ENCODE measurements around the gene SOBP. TPM values are rescaled to one million over a fixed set of nuclear protein-coding genes. Genes with fewer than 3 reads are reported as not detected.
"Not testable (repeated sequence)": the region's sequence is repeated elsewhere in the genome, so short reads cannot be mapped to it uniquely, and the experiment has no call there.

The SOBP gene
- total RNA-seq, 2 donors from 2014 or later: 0.06 TPM; not detected in 1

DNA sequence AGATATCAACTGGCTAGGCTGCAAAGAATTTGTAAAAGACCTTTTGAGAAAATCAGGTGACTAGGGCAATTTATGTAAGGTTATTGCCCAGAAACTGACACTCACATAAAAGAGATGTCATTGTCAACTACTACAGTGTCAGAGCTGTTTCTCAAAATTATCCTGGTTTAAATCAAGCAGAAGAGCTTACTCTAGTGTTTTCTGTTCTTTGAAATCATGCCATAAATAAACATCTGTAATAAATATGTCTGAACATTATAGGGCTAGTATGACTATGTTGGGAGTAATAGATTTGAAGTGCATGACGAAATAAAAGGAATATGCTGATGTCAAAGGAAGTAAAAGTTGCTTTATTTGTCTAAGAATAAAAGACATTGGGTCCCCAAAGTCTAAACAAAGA is 19.6 kb upstream of the SOBP start:
- Mint-ChIP-seq H3K4me1 (no peaks in the 10 kb centered on the region), H3K27me3 (peaks cover 20% of the 10 kb centered on the region), H3K36me3 (ENCODE audit: low read depth) (no peaks in the 10 kb centered on the region), H3K4me3 (no peak overlapping the region), H3K9me3 (no peaks in the 10 kb centered on the region), H3K27ac (no peak overlapping the region)
- ATAC-seq (replicated peaks): no peak

DNA sequence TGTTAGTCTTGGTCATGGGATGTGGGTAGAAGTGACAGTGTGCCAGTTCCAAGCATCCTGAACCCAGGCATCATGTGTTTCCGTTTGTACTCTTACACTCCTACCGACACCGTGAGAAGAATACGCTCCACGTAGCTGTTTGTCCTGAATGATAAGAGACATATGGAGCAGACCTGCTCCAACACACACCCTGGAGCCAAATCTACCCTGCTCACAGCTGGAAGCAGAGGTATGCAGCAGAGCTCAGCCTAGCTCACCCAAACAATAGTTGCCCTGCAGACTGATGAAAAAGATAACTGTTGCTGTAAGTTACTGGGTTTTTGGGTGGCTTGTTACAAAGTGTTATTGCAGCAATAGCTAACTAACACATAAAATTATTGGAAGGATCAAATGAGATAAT is 16.3 kb upstream of the SOBP start:
- no peaks in the 10 kb centered on the region for H3K36me3 Mint-ChIP-seq (ENCODE audit: low read depth)
- H3K27me3 Mint-ChIP-seq: peaks cover 21% of the 10 kb centered on the region
- H3K4me3 Mint-ChIP-seq: no peak overlapping the region
- no peak for ATAC-seq (replicated peaks)
- no peaks in the 10 kb centered on the region for H3K9me3 Mint-ChIP-seq
- no peak overlapping the region for H3K27ac Mint-ChIP-seq
- no peaks in the 10 kb centered on the region for H3K4me1 Mint-ChIP-seq

DNA sequence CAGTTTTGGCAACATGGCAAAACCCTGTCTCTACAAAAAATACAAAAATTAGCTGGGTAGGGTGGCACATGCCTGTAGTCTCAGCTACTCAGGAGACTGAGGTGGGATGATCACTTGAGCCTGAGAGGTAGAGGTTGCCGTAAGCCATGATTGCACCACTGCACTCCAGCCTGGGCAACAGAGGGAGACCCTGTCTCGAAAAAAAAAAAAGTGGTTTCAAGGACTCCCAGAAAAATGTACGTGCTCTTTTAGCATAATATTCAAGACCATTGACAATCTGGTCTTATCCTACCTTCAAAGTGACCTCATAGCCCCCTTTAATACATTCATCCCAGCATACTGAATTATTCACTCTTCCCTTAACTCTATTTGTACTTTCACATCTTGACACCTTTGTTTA is 14.6 kb upstream of the SOBP start:
- H3K36me3 Mint-ChIP-seq (ENCODE audit: low read depth); ATAC-seq (replicated peaks); H3K27ac Mint-ChIP-seq; H3K4me1 Mint-ChIP-seq; H3K9me3 Mint-ChIP-seq; H3K4me3 Mint-ChIP-seq: not testable (repeated sequence)
- H3K27me3 Mint-ChIP-seq: peaks cover 17% of the 10 kb centered on the region

DNA sequence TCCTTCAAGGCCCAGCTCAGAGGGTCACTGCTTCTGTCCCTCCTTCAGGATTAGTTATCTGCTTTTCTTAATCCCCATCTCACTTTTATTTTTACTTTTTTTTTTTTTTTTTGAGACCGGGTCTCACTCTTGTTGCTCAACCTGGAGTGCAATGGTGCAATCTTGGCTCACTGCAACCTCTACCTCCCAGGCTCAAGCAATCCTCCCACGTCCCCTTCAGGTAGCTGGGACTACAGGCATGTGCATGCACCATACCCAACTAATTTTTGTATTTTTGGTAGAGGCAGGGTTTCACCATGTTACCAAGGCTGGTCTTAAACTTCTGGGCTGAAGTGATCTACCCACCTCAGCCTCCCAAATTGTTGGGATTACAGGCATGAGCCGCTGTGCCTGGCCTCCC is 14.1 kb upstream of the SOBP start:
- ATAC-seq (replicated peaks); H3K27ac Mint-ChIP-seq; H3K4me3 Mint-ChIP-seq; H3K4me1 Mint-ChIP-seq; H3K36me3 Mint-ChIP-seq (ENCODE audit: low read depth); H3K9me3 Mint-ChIP-seq: not testable (repeated sequence)
- peaks cover 16% of the 10 kb centered on the region for H3K27me3 Mint-ChIP-seq

DNA sequence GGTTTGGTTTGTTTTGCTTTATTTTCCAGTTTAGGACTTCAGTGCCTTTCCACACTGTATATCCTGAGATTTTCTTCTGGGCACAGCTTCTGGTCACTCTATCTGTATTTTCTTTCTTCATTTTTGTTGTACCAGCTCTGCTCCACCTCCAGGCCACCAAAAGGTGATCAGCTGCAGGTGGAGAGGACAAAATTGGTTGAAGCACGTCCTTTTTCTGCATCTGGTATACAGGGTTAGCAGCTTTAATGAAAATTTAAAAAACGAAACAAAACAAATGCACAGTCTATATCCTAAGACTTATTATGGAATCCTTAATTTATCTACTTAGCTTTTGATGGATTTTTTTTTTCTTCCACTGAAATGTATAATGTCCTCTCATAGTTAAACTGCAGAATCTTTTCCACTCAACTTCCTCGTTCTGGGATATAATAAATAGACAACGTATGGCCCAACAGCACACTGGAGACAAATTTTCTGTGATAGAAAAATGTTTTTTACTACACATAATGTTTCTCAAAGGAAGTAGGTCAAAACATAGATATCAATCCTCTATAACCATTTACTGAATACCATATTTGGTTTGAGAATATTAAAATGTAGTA is 10.7 kb upstream of the SOBP start:
- Mint-ChIP-seq H3K36me3 (ENCODE audit: low read depth) (no peaks in the 10 kb centered on the region), H3K27ac (no peak overlapping the region), H3K4me3 (no peak overlapping the region), H3K27me3 (peaks cover 24% of the 10 kb centered on the region), H3K9me3 (no peaks in the 10 kb centered on the region), H3K4me1 (no peaks in the 10 kb centered on the region)
- ATAC-seq (replicated peaks): no peak

DNA sequence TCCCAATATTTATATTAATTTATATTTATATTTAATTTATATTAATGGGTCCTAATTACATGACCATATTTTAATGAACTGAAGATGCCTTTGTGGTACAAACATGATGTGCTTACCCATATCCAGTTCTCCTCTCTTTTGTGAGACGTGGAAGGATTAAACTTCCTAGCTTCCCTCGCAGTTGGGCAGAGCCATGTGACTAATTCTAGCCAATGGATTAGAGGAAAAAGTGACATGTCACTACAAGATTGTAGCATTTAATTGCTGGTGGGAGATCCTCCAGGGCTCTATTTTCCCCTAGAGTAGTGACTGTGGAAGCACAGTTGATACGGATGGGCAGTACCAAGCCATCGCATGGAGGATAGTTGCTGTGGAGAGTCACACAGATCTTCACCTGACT is 4.8 kb upstream of the SOBP start:
- Mint-ChIP-seq H3K27me3 (peaks cover 45% of the 10 kb centered on the region), H3K4me1 (peaks cover 6% of the 10 kb centered on the region), H3K36me3 (ENCODE audit: low read depth) (peaks cover 6% of the 10 kb centered on the region), H3K4me3 (no peak overlapping the region), H3K9me3 (no peaks in the 10 kb centered on the region), H3K27ac (no peak overlapping the region)
- ATAC-seq (replicated peaks): no peak

DNA sequence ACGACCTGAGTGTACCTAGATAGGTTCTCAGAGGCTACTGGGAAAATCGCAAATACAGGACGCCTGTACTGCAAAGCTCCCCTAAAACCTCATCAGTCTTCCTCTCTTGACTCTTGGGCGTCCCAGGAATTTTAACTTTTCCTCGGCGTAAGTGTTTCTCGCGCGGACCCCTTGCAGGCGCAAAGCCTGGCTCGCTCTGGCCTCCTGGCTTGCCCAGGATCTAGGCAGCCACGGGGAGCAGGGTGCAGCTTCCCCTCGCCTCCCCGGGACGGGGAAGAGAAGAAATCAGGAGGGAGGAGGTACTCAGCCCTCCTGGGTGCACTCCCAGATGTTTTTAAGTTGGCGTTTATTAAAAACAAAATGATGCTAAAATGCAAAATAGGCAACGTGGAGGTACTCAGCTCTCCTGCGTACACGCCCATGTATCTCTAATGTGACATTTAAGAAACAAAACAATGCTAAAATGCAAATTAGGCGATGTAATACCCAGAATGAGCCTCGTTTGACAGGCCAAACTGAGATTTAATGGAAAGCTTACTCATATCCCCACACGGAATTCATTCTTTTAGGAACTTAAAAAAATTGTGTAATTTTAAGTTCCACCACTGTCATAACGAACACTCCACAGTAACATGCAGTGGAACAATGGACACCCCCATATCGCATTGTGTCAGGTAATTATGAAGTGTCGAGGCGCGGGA is 1.6 kb upstream of the SOBP start:
- Mint-ChIP-seq H3K4me3 (peak overlapping the region; percentile 90), H3K4me1 (peaks cover 11% of the 10 kb centered on the region), H3K27me3 (peaks cover 35% of the 10 kb centered on the region), H3K9me3 (no peaks in the 10 kb centered on the region), H3K27ac (peak overlapping the region; percentile 12), H3K36me3 (ENCODE audit: low read depth) (peaks cover 6% of the 10 kb centered on the region)
- peak; percentile 1 for ATAC-seq (replicated peaks)

DNA sequence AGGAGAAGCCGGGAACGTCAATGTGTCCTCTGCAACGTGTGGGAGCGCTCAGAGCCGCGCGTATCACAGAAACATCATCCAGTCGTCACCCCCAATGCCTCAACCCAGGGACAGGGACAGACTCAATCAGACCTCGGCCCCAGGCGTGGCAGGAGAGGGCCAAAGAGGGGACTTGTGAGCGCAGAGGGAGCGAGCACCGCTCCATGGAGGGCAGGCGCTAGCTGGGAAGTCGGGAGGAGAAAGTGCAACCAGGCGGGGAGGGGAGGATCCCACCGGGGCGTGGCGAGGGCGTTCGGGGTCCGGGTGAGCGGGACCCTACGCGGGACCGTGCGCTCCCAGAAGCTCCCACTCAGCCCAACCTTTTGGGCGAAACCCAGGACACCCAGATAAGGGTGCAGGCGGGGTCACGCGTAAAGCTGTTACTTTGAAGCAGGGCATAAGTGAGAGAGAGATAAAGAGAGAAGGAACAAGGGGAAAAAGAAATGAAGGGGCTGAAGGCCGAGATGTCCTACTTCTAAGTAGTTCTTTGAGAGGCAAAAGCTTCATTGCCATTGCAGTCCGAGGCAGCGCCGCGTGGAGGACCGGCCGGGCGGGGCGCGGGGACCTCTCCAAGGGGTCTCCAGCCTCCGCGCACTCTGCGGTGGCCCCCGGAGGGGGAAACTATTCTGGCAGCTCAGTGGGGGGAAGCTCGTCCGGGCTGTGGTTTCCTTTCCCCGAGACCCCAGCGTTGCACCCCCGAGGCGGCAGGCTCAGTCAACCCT is 862 bp upstream of the SOBP start:
- peak; percentile 25 for ATAC-seq (replicated peaks)
- peak overlapping the region; percentile 12 for H3K27ac Mint-ChIP-seq
- peaks cover 34% of the 10 kb centered on the region for H3K27me3 Mint-ChIP-seq
- H3K9me3 Mint-ChIP-seq: no peaks in the 10 kb centered on the region
- peak overlapping the region; percentile 90 for H3K4me3 Mint-ChIP-seq
- peaks cover 6% of the 10 kb centered on the region for H3K36me3 Mint-ChIP-seq (ENCODE audit: low read depth)
- peaks cover 11% of the 10 kb centered on the region for H3K4me1 Mint-ChIP-seq

DNA sequence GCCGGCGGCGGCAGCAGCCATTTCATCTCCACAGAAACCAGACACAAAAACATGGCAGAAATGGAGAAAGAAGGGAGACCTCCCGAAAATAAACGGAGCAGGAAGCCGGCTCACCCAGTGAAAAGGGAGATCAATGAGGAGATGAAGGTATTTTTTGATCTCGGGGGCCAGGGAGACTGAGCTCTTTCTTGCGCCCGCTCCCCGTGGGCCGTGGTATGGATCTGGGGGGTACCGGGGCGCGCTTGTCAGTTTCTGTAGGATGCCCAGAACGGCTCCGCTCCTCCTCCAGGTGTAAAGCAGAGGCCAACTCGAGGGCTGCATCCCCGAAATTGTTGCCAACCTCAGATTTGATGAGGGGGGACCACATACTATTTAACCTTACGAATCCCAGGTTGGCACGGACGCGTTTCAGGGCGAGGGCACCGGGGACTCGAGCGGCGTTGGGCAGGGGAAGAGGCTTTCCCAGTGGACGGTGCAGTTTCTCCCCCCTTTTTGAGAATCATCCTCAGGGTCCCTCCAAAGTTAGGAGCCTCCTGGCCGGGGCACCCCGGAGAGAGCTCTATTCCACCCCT is 735 bp downstream of the SOBP start:
- peaks cover 34% of the 10 kb centered on the region for H3K27me3 Mint-ChIP-seq
- H3K27ac Mint-ChIP-seq: no peak overlapping the region
- no peak for ATAC-seq (replicated peaks)
- peaks cover 11% of the 10 kb centered on the region for H3K4me1 Mint-ChIP-seq
- no peaks in the 10 kb centered on the region for H3K9me3 Mint-ChIP-seq
- H3K4me3 Mint-ChIP-seq: peak overlapping the region; percentile 77
- peaks cover 6% of the 10 kb centered on the region for H3K36me3 Mint-ChIP-seq (ENCODE audit: low read depth)

DNA sequence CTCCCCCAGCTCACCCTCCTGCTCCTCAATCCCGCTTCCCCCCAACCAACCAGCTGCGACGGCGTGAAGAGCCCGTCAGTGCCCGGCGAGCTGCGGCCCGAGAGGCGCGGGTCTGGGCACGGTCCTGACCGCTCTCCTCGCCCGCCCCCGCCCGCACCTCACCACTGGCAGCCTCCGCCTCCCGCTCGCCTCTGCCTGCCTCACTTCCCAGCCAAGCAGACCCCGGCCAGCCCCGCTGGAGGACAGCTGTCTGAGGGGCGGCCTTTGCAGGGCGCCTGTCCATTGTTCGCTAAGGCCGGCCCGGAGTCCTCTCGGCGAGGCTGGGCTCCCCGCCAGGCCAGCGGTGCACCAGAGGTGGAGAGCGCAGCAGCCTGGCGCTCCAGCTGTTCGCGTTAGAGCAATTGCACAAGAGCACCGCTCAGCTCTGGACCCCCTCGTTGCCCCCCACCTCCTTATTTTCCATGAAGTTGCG is 1.3 kb downstream of the SOBP start:
- no peak for ATAC-seq (replicated peaks)
- Mint-ChIP-seq H3K27ac (no peak overlapping the region), H3K27me3 (peaks cover 34% of the 10 kb centered on the region), H3K4me1 (peaks cover 11% of the 10 kb centered on the region), H3K9me3 (no peaks in the 10 kb centered on the region), H3K36me3 (ENCODE audit: low read depth) (peaks cover 6% of the 10 kb centered on the region), H3K4me3 (peak overlapping the region; percentile 77)

DNA sequence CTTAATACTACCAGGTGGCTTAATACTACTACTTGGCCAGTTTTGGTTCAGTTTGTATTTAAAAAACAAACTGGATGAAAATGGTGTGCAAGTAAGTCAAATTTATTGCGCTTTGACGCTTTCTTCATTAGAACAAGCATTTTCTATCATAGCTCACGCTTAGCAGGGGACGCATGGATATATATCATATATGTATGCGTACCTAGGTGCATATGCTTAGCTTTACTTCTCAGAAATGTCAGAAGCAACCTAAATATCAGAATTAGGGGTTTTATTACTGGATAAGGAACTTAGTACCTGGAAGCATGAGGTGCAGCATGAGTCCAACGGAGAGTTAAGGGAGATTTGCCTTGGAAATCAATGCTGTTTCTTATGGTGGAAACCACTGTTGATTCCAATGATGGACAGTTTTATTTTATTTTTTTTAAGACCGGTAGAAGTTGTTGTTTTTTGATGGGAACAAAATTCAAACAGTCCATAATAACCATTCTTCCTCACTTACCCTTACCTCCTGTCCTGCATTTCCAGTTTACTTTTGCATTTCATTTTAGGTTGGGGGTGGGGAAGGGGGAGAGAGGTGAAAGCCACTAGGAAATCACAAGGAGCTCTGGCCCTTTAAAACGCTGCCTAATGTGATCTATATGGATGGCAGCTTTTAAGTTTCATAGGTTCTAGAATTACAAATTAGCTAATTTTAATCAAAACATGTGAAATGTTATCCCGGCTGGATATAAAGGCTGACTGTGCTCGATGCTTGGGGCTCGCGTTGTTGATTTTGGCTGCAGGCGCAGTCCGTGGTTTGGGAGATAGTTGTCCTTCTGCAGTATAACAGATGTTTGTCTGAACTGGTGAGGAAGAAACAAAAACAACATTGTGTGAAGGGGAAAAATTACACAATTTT is 2.1 kb downstream of the SOBP start:
- Mint-ChIP-seq H3K27ac (no peak overlapping the region), H3K27me3 (peaks cover 29% of the 10 kb centered on the region), H3K4me3 (peak overlapping the region; percentile 77), H3K4me1 (peaks cover 11% of the 10 kb centered on the region), H3K9me3 (no peaks in the 10 kb centered on the region), H3K36me3 (ENCODE audit: low read depth) (peaks cover 6% of the 10 kb centered on the region)
- no peak for ATAC-seq (replicated peaks)

DNA sequence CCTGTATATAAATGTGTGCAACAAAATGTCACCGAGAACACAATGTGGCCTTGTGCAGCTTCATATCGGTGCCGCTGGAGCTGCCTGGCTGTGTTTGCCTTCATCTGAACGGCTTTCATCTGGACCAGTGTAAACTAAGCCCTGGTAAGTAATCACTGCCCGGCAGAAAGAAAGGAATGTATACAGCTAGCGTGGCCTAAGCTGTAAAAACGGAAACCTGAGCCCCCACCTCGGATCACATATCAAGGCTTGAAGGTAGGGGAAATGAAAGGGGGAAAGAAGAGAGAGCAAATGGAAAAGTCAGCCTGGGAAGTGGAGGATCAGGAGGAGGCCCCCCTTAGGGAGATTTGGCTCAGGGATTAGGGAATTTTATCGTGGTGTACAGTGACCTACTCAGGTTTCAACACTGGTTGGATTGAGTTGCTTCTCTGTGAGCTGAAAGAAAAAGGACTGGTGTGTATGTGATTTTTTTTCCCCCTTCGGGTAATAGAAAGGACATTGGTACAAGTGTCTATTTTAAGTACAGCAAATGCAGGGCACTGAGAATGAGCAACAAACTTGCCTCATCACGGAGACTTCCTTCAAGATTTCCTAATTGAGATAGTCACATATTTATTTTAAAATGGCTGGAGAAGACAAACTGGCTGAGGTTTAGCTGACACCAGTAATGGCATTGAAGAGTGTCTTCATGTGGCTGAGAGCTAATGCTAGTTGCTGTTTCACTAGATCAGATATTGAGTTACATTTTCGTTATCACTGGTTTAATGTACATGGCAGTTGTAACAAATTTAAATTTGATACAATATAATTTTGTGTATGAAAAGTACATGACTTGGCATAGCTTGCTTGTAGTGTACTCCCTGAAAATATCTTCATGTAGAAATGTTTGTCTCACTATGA is 3.5 kb downstream of the SOBP start:
- Mint-ChIP-seq H3K27me3 (peaks cover 18% of the 10 kb centered on the region), H3K9me3 (no peaks in the 10 kb centered on the region), H3K4me1 (peaks cover 11% of the 10 kb centered on the region), H3K4me3 (no peak overlapping the region), H3K27ac (no peak overlapping the region), H3K36me3 (ENCODE audit: low read depth) (peaks cover 6% of the 10 kb centered on the region)
- no peak for ATAC-seq (replicated peaks)

DNA sequence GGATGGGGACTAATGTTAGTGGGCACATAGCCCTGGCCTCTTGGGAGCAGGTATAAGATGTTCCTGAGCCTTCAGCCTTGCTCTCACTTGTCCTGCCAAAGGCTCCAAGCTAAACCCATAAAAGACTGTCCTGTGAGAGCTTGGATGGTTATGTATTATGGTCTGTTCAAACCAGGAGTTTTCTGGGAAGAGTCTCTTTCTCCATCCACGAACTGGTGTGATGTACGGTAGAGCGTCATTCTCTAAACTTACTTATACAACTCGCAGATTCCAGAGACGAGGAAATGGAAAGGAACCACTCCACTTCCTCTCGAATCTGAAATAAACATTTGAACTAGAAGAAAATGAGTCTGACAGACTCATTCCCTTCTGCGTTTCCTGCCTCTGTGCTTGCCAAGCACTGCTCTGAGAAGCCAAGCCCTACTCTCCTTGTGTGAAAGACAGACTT is 5.3 kb downstream of the SOBP start:
- Mint-ChIP-seq H3K9me3 (no peaks in the 10 kb centered on the region), H3K4me3 (no peak overlapping the region), H3K36me3 (ENCODE audit: low read depth) (no peaks in the 10 kb centered on the region), H3K27ac (no peak overlapping the region), H3K4me1 (peaks cover 5% of the 10 kb centered on the region), H3K27me3 (peaks cover 14% of the 10 kb centered on the region)
- no peak for ATAC-seq (replicated peaks)
